HG03442 (cell line): ENCODE results near the gene NOP9.
"Not testable (repeated sequence)": the region's sequence is repeated elsewhere in the genome, so short reads cannot be mapped to it uniquely, and the experiment has no call there.

Source experiments
- ATAC-seq: cut with Tn5 transposase; IDR thresholded peaks from one replicate; pipeline ENCODE4 v1.9.1; 2021; ENCODE audit warnings: mild to moderate bottlenecking, moderate library complexity; ENCODE audit not compliant: unreplicated experiment

The NOP9 gene

GRCh38 chr14:24323341-24323740 is 23.7 kb downstream of the NOP9 start:
- ATAC-seq, result no peak

- no peak for ATAC-seq
Observed at GRCh38 chr14:24324024-24324423, 24.4 kb downstream of the NOP9 start.

GRCh38 chr14:24325041-24325530 is 25.4 kb downstream of the NOP9 start:
- no peak for ATAC-seq

GRCh38 chr14:24325963-24326362 is 26.3 kb downstream of the NOP9 start:
- no peak for ATAC-seq

DNA sequence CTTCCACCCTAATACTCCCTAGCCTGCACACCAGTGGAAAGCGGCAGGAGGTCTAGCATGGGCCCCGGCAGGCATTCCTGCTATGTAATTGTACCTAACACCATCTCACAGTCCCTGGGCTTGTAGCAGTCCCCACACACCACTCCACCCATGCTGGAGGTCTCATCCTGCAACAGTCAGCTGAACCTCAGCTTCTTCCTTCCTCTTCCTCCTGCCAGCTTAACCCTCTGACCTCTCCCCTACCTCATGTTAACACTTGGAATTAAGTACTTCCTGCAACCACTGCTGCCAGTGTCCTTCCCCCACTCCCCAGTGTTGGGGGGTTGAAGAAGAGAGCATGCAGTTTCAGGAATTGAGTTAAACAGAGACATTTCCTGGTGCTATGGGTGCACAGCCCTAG is 27.7 kb downstream of the NOP9 start:
- no peak for ATAC-seq

- not testable (repeated sequence) for ATAC-seq
Observed at GRCh38 chr14:24327914-24328313, 28.3 kb downstream of the NOP9 start.

DNA sequence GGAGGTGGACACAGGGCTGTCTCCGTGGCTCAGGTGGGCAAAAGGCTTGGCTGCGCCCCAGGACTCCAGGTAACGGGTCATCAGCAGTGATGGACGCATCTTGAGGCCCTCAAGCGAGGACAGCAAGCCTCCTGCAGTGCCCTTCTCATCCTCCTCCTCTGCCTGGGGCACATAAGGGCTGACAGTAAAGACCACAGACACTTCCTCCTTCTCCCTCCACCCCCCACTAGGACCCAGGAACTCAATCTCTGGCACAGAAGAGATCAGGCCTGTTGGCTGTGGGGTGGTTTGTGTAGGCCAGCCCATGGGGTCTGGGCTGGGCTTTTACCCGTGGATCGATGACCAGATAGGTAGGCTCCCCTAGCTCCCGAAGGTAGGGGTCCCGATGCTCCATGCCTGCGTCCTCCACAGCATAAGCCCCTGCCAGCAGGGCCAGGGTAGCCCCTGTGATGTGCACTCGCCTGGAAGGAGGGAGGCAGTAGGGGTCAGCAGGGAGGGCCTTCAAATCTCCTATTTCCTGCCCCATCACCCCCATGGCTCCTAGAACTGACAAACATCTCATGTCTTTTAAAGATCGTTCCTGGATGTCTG is 29.5 kb downstream of the NOP9 start:
- ATAC-seq, result no peak

GRCh38 chr14:24329736-24330135 is 30.1 kb downstream of the NOP9 start:
- ATAC-seq, result no peak

DNA sequence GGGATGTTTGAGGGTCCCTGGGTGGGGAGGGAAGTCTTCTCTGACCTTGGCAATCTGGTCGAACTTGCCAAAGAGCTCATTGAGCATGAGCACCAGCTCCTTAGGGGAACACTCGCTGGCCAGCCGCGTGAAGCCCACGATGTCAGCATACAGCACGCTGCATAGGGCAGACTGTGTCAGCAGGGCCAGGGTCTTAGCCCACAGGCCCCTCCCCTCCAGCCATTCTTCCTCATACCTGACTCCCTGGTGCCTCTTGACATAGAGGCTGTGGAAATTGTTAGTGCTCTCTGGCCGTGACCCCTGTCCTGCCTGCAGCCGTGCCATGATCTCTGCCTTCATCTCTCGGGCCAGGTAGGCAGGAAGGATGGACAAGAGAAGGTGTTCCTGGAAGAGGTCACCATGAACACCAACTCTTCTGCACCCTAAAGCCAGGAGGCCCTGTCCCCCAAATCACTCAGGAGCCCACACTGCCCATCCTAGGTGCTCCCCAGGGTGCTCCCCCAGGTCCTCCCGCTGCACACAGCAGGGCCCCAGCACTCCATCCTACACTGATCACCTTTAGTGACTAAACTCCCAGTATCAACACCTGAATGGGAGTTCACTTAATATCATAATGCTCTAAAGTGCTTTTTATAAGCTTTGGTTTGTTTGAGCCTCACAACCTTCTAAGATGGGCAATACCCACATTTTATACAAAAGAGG is 31.5 kb downstream of the NOP9 start:
- no peak for ATAC-seq

DNA sequence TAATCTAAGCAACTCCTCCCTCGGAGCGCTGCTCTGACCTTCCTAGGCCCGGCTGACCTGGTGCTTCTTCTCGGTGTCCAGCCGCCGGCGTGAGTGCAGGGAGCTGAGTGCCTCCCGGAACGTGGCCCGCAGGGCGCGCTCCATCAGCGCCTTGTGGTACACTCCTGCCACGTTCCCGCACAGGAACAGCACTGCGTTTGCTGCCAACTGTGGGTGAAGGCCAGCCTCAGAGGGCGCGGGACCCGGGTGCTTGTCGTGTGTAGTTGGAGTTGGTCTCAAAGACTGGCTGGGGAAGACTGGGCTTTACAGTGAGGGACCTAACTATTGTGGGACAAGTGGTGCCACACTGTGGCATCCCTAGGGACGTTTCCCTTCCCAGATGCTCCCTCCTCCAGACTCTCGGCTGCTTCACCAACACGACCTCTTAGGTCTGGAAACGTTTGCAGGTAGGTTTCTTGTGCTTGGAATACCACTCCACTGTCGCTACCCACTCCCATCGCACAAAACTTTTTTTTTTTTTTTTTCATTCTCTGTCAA is 32.1 kb downstream of the NOP9 start:
- ATAC-seq, result no peak

GRCh38 chr14:24332268-24332993 is 32.8 kb downstream of the NOP9 start:
- ATAC-seq, result peak; percentile 85

DNA sequence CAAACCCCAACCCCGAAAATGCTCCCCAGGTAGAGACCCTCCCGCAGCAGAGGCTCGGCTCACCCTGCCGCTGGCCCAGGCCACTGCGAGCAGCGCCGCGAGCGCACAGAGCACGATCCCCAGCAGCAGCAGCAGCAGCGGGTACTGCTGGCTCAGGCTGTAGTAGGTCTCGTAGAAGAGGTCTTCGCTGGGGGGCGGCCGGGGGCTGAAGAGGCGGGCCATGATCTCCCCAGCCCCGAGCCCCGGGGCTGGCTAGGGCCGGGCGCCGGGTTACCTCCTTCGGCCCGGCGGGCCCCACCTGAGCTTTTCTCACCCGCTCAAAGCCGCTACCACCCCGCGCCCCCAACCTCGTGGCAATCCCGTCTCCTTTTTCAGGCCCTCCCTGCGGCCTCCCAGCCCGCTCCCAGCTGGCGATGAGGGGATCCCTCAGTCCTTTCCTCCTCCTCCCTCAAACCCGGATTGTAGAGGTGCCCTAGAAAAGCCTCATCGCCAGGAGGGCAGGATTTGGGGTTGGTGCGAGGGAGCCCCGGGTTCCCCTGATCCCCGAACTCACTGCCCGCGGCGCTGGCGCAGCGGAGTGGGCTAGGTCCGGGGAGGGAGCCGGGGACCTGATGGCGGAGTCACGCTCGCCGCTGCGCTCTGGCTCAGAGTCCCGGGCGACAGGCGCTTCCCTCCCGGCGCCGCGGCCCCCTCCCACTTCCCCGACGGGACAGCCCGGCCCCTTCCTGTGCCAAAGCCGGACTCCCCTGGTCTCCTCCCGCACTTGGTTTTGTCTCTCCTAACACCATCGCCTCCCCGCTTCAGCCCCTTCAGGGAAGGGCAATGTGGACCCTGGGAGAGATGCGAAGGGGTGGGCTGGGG is 35.0 kb downstream of the NOP9 start, which contains the start of gene ADCY4:
TSS of gene ADCY4 (minus strand) at position 641 of the 861 bp plus-strand sequence. CDS start at position 222, 419 bp downstream.
- no peak for ATAC-seq

GRCh38 chr14:24335461-24336171 is 36.0 kb downstream of the NOP9 start:
- ATAC-seq, result no peak

DNA sequence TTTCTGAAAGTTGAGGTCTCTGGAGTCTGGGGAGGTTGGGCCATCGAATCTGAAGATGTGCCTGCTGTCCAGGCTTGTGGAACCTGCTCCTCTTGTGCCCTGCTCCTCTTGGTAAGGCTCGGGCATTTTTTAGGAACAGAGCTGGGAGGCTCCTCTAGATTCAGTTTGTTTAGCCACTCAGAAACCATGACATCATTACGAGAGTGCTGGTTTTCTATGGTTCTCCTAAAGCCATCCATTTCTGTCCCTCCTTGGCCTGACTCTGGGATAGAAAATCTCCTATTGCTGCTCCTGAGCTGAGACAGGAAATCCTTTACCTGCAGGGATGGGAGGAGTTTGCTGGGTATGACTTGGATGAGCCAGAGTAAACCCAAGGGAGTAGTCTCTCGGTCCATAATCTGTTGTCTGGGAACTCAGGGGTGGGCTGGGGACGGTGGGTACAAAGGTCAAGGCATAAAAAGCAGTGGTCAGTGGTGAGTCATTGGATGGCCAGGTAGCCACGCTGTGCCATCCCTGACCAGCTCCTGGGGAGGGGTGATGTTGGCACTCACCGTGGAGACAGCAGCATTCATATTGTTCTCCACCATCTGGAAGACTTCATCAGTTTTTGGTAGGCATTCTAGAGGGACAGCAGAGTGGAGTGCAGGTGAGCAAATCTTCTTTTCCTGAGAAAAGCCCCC is 37.6 kb downstream of the NOP9 start:
- no peak for ATAC-seq

DNA sequence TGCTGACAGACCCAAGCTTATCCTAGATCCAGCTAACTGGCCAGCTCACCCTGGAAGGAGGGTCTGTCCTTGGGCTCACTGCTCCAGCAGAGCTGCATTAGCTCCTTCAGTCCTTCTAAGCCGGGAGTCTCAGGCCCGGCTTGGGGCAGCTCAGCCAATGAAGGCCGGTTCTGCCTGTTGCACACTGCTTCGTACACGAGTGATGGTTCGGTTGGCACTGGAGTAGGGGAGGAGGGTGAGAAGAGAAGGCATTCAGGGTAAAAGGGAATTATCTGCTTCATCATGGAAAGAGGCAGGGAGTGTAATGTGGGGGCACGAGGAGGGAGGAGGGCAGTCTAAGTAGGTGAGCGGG is 38.1 kb downstream of the NOP9 start:
- no peak for ATAC-seq

DNA sequence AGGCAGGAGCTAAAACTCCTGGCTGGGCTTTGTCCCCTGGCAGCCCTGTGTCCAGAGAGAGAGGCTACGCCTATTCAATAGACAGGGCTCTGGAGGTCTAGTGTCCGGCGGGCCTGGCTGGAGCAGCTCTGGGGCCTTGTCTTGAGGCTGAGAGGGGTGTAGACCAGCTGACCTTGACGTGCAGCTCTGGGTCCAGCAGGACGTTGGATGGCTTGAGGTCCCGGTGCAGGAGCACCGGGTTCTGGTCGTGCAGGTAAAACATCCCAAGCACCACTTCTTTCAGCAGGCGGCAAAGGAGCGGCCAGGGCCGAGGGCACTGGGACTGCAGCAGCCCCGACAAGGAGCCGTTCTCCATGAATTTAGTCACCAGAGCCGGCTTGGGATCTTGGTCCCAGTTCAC is 39.2 kb downstream of the NOP9 start:
- ATAC-seq, result no peak

DNA sequence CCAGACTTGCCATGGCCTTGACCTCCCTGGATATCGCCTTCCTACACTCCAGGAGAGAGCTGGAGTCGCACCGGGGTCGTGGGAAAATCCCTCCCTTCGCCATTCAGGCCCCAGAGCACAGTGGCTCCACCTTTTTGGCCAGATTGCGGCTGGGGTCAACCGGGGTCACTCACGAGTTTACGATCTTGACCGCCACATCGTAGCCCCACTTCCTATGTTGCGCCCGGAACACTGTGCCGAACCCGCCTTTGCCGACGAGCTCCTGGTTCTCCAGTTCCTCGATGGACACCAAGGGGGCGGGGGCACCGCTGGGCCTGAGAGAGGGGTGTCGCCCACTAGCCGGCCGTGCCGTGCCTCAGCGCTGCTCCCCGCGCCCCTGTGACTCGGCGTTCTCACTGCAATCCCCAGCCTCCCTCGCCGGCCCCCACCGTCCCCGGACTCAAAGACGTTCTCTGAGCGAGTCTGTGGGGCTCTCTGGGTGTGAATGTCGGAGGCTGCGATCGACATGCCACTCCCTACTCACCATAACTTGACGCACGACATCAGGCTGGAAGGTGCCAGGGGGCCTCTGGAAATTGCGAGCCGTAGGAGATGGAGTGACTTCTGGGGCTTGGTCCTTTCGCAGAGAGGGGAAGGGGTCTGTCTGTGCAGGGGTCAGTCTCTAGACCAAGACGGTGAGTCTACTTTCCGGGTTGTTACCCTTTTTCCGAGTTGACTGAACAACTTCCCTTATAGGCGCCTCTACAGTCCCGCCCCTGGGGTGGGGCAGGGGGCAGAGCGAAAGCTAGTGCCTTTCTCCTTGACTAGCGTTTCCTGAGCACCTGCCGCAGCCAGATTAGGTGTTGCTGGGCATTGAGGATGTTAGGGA is 39.9 kb downstream of the NOP9 start, which contains the start of gene RIPK3:
TSS of gene RIPK3 (minus strand) at position 708 of the 868 bp plus-strand sequence. CDS start at position 543, 165 bp downstream.
- ATAC-seq, result peak; percentile 79

DNA sequence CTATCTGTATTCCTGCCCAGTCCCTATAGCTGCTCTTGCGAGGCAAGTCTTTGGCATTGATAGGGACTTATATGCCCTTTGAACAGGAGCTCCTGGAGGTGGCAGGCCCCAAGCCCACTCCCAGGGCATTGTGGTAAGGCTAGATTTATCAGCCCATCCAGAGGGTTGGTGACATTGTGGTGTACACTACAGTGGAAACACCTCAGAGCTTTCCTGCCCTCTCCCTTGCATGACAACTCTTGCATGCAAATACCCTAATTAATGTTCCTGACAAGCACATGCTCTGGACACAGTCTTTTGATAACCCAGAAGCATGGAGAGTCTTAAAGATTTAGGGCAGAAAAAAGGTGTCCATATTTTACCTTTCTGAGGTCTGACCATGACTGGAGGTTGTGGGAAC is 41.0 kb downstream of the NOP9 start:
- no peak for ATAC-seq
